GM19468 (cell line): ENCODE measurements around the gene PSMC3IP.
"Not testable (repeated sequence)": the region's sequence is repeated elsewhere in the genome, so short reads cannot be mapped to it uniquely, and the experiment has no call there.

ENCODE experiments used
- ATAC-seq: cut with Tn5 transposase; IDR thresholded peaks from one replicate; pipeline ENCODE4 v1.9.1; 2021; ENCODE audit warnings: mild to moderate bottlenecking, moderate library complexity, moderate number of reproducible peaks; ENCODE audit not compliant: unreplicated experiment; ENCODE audit errors: extremely low read depth

The PSMC3IP gene, protein sequence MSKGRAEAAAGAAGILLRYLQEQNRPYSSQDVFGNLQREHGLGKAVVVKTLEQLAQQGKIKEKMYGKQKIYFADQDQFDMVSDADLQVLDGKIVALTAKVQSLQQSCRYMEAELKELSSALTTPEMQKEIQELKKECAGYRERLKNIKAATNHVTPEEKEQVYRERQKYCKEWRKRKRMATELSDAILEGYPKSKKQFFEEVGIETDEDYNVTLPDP

DNA sequence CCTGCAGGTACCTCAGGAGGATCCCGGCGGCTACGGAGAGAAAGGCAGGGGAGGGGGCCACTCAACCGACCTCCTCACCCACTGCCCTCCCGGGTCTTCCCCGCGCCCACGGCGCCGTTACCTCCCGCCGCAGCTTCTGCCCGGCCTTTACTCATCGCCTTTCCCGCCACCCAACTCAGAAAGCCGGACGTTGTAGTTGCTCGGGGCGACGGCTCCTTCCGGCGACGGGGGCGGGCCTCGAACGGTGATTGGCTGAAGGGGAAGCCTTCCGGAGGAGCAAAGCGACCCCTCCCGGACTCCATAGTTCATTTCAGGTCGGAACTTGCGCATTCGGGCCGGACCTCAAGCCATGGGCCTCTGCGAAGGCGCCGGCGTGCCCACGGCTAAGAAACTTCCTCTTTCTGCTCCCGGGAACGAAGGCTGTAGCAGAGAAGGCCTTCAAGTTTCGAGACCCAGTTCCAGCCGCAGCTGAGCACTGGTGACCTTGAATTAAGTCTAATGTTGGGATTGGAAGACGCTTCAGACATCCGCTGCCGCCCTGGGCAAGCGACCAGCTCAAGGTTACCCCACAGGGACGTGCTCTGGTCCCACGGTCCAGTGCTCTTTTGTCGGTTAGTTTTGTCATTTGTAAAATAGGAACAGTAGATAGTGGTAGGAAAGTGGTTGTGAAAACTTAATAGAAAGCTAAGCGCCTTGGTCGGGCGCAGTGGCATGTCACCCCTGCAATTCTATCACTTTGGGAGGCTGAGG lies at the start of gene PSMC3IP:
Gene PSMC3IP (minus strand): TSS at position 198 of the 750 bp plus-strand sequence. CDS start 43 bp downstream, at position 155.
- ATAC-seq, result peak; percentile 46

DNA sequence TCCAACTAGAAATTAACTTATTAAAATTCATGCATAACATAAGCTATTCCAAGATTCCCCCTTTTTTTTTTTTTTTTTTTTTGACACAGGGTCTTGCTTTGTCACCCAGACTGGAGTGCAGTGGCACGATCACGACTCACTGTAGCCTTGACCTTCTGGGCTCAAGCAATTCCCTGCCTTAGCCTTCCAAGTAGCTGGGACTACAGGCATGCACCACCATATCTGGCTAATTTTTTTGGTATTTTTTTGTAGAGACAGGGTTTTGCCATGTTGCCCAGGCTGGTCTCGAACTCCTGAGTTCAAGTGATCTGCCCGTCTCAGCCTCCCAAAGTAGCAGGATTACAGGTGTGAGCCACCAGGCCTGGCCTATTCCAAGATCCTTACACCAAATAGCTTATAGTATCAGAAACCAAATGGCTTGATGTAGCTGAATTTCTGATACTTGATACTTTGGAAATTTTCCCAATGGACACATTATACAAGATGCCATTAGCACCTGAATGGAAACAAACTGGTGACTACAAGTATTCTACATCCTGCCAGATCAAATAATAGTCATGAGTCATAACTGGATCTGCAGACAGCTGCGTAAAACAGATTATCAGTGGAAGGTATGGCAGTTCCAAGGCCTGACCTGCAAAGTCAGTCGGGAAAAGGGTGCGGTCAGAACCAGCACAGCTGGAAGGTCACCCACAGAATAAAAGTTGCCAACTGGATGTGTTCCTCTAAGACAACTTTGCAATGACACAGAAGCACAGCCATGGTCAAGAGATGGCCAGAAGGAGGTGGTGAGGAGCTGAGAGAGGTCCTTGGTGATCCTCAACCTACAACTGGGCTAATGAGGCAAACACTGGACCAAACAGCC lies 46.4 kb upstream of the PSMC3IP start:
- ATAC-seq, result no peak

DNA sequence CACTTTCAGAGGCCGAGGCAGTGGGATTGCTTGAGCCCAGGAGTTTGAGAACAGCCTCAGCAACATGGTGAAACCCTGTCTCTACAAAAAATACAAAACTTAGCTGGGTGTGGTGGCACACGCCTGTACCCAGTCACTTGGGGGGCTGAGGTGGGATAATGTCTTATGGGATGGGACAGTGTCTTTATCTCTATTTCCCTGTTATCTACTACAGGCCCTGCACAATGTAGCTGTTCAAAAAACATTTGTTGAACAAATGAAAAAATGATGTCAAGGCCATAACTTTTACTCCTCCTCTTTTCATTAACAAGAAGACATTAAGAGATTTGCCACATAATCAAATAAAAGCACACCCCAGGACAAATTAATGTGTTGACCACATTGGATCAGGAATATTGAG lies 45.7 kb upstream of the PSMC3IP start:
- no peak for ATAC-seq

DNA sequence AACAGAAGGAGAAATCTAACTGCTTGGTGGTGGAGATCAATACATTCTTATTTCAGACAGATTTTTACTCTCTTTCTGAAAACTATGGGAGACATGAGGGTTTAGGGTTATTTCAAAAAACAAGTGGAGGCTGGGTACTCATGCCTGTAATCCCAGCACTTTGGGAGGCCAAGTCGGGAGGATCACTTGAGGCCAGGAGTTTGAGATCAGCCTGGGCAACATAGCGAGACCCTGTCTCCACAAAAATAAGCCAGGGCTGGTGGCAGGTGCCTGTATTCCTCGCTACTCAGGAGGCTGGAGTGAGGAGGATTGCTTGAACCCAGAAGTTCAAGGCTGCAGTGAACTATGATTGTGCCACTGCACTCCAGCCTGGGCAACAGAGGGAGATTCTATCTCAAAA lies 44.5 kb upstream of the PSMC3IP start:
- not testable (repeated sequence) for ATAC-seq

DNA sequence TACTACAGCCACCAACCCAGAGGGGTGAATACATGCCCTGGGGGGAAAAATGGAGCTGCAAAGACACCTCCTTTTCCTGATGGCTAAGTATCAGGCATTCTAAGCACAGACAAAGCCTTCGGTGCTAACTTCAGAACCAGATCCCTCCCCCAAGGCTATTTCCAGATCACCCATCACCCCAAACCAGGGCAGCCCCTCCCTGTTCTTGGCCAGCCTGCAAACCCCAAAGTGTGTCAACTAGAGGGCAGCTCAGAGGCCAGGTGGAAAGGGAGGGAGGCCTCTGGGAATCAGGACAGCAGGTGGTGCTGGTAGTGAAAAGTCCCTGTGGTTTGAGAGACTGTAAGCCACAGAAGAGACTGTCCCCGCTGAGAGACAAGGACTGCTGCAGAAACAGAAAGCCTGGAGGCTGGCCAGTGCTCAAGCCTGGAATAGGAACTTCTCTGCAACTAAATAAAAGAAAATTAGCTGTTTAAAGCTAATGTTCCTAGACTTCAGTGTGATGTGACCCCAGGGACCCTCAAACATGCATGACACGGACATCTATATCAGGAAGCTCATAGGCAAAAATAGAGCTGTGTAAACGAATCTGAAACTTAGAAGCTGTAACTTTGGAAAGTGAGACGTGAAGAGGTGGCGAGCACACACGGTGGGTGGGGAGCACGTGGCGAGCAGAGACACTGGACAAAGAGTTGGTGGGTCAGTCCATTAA lies 41.1 kb upstream of the PSMC3IP start:
- ATAC-seq, result peak; percentile 24

DNA sequence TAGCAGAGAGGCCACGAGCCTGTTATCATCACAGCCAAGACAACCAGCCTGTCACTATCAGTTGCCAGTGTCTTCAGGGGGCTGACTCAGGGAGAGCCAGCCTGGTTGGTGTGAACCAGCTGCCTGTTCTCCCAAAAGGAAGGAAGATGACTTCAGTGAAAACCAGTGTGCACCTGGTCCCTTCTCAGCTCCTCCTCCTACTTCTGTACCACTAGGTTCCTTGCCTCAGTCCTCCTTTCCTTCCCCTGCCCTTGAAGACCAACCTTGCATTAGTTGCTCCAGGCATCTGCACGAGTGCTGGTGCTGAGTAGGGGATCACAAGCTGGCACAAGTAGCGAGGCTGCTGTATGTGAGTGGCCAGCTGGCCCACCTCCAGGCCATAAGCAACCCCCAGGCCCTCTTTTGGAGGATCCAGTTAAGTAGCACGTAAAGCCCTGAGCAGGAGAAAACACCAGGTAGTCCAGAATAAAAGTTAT lies 40.5 kb upstream of the PSMC3IP start:
- ATAC-seq, result no peak

DNA sequence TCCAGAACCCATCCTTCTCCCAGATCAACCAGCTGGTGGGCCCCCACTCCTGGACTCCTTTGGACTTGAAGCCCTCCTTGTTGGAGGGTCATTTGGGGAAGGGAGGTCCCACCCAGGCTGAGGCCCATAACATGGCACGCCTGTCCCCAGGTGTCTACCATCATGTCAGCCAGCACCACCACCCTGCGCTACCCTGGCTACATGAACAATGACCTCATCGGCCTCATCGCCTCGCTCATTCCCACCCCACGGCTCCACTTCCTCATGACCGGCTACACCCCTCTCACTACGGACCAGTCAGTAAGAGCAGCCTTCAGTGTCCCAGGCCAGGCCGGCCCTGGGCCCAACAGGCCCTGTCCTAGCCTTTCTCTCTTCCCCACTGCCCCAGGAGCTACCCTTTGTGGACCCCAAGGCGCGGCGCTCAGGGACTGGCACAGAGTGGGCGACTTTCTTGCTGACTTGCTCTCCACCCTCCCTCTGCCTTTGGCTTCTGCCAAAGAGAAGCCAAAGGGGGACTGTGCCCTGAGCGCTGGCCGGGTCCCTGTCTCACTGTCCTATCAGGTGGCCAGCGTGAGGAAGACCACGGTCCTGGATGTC lies 36.3 kb upstream of the PSMC3IP start:
- ATAC-seq, result no peak

DNA sequence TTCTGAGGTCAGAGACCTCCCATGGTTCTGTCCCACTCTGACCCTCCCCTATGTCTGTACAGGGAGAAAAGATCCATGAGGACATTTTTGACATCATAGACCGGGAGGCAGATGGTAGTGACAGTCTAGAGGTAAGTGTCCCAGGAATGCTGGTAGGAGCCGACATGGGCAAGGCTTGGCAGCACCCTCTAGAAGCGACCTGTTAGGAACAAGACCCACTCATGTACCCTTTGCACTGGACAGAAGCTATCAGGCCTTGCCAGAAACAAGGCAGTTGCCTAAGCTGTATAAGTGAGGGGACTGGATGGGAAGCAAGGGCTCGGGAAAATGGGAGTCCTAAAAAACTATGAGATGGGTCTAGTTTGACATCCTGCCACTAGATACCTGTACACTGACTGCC lies 34.5 kb upstream of the PSMC3IP start:
- ATAC-seq, result no peak

DNA sequence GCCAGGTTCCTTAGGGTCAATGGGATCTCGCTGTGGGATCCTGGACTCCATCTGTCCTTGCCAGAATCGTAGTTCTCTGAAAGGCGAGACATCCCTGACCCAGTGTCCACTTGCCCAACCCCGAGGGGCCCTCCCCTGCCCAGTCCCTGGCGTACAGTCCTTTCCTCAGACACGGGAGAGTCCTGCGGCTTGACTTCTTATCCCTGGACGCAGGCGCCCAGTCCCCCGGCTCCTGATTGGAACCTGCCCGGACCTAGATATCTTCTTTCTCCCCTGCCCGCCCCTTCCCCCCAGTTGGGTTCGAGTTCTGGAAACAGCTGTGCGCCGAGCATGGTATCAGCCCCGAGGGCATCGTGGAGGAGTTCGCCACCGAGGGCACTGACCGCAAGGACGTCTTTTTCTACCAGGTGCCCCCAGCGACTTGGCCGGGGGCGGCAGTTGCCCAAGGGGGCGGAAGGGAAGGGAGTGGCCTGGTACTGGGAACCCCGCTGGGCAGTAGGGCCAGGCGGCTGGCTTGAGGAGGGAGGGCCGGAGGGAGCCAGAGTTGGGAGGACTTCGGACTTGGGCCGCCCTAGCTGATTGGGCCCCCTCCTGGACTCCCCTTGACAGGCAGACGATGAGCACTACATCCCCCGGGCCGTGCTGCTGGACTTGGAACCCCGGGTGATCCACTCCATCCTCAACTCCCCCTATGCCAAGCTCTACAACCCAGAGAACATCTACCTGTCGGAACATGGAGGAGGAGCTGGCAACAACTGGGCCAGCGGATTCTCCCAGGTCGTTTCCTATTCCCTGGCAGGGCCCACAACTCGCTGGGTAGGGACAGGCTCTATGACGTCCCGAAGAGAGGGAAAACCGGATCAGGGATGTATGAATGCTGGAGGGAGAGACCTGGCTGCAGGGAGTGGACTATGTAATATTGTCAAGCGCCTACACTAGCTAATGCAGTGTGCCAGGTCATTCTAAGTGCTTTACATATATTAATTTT lies 32.6 kb upstream of the PSMC3IP start:
- not testable (repeated sequence) for ATAC-seq

DNA sequence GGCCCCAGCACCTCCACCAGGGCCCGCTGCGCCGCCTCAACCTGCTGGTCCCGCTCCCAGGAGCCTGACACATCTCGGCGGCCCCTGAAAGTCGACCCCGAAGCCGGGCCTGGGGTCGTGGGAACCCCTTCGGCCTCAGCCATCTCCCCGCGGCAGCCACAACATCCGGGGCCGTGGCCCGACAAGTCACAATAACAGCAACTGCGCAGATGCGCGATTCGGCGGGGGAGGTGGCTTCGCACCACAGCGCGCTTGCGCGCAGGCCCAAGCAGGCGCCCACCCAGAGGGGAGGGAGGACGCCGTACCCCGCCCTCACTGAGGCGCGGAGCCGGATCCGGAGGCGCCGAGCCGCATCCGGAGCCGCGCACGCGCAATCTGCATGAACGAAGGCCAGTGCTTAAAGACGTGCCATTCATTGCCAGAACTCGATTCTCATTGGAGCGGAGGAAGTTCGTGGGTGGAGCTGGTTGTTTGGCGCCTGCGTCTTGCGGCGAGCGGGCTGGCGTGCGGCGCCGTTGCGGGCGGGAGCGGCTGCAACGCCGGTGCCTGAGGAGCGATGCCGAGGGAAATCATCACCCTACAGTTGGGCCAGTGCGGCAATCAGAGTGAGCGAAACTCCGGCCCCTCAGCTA lies 31.8 kb upstream of the PSMC3IP start, which contains the start of the genes RETREG3 and TUBG1:
Gene RETREG3 (minus strand): TSS at position 193 of the 632 bp plus-strand sequence. CDS start 50 bp downstream, at position 143.
Gene TUBG1 (plus strand): TSS at position 502 of the 632 bp plus-strand sequence. CDS start 55 bp downstream, at position 557.
- peak; percentile 79 for ATAC-seq

DNA sequence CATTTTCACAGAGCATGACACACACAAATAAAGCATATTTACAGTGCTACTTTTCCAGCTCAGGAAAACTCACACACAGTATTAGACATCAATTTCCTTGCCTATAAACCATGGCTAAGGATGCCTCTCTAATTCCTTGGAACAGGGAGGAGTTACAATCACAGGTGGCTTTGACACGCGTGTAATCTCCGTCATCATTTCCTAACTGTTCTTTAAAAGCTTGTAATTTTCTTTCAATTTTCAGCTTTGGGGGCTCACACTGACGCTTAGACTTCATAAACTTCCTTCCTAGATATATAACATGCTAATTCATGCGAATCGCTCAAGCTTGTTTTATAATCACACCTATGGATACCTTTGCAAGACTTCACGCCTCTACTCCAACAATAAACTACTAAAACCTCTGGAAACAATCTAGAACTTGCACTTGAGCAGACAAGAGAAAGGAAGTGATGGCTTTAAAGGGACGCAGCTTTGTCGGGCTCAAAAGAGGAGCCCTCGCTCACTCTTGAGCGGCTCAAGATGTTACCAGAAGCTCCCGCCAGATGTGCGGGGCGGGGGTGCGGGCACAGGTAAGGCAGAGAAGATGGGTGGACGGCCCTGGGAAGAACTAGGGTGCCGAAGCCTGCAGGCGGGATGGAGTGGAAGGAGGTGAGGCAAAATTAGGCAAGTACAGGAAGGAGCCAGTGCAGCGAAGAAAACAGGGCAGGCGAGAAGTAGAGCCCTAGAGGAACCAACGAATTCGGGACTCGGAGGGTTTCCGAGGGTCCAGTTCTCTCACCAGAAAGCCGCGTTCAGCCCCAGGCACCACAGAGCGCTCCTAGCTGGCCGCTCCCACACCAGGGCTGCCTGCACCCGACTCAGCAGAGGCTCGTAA lies 31.0 kb upstream of the PSMC3IP start:
- no peak for ATAC-seq

DNA sequence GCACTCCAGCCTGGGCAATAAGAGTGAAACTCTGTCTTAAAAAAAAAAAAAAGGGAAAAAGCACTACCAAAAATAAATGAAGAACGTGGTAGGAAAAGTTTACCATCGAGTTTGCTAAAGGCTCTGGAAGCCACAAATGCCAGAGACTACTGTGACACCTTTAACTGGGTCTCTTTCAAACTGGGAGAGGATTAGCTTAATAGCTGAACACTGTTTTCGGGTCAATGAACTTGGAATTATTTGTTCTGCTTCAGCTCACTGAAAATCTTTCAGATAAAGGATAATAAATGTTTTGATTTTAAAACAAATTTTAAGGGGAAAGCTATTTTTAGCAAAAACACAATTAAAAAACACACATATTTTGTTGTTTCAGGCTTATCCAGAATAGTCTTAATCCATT lies 30.2 kb upstream of the PSMC3IP start:
- ATAC-seq, result no peak

DNA sequence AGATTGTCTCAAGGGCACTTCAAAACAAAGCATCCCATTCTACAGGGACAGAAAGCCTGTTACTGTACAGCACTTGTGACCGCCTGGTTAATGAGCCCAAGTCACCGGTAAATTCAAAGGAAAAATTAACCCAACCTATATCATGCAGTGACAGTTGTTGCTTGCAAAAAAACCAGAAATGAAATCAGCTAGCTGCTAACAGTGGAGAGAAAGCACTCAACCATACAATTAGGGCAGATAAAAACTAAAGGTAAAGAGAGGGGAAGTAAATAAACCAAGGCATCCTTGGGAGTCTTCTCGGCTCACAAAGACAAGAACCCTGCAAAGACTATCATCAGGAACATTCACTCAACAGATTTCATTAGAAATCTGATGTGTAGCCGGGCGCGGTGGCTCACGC lies 25.8 kb upstream of the PSMC3IP start:
- ATAC-seq, result no peak

DNA sequence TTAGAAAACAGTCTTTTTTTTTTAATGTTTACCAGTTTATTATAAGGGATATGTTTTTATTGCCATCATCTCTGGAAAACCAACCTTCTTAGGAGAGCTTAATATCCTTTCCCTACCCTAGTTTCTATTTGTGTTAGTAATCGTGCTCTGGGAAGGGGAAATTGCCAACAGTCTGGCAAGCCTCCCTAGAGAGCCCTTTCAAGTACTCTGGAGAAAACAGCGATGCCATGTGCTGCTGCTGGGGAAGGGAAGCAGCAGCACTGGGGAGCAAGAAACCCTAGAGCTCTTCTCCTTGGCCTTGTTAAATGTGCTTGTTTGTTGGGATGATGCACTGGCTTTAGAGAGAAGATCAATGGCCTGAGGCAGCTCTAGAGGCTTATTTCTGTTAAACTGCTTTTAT lies 21.4 kb upstream of the PSMC3IP start:
- ATAC-seq, result no peak

DNA sequence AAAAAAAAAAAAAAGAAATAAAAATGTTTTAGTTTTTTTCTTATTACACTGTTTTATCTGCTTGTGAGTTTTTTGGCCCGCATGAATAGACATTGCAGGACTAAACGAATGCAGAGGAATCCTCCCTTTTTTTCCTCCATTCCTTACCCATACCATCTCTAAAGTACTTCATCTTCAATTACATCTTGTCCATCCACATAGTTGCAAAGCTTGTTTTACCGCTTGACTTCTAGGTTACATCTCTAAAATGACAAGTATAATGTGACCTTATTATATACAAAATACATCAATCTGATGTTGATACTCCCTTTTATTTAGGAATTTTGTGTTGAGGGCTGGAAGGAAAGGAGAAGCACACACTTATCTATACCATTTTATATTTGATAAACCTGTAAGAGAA lies 18.9 kb upstream of the PSMC3IP start:
- no peak for ATAC-seq

DNA sequence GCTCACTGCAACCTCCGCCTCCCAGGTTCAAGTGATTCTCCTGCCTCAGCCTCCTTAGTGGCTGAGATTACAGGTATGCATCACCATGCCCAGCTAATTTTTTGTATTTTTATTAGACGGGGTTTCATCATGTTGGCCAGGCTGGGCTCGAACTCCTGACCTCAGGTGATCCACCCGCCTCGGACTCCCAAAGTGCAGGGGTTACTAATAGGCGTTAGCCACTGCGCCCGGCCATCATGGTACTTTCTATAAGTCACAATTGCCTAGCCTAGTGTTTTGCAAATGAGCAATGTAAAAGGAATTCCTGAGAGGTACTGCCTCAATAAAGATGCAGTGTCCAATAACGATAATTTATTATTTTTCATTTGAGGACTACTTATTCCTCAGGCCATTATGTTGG lies 13.9 kb upstream of the PSMC3IP start:
- ATAC-seq, result no peak

DNA sequence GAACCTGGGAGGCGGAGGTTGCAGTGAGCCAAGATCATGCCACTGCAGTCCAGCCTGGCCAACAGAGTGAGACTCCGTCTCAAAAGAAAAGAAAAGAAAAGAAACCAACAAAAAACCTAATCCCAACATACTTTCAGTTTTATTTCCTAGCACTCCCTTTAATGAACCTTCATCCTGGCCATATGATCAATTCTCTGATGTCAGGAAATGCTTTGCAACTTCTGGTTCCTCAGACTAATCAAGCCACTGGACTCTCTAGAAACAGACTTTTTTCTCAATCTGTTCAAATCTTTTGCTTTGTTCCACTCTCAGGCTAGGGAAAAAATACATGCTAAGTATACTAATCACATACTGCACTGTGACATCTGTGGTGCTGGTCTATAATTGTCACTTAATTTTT lies 13.4 kb upstream of the PSMC3IP start:
- no peak for ATAC-seq
